Lower leg skin (tissue), 3 donors: Measurements from ENCODE around the gene HS3ST4.

Source experiments
- POLR2A ChIP-seq, 2 donors: fragments of 450-650 bp; IDR thresholded peaks; one replicate each; pipeline ENCODE4 v1.6.1; 2016 to 2017; ENCODE audit warnings: antibody characterized with exemption in 2 of 2, mild to moderate bottlenecking in 1 of 2, moderate library complexity in 1 of 2
- TF ChIP-seq, protein P1 (sequence below), 3 donors: fragments of 450-650 bp; IDR thresholded peaks; one replicate each; pipeline ENCODE4 v1.5.1; 2016; ENCODE audit warnings: antibody characterized with exemption in 3 of 3, mild to moderate bottlenecking in 3 of 3, moderate library complexity in 2 of 3

DNA sequence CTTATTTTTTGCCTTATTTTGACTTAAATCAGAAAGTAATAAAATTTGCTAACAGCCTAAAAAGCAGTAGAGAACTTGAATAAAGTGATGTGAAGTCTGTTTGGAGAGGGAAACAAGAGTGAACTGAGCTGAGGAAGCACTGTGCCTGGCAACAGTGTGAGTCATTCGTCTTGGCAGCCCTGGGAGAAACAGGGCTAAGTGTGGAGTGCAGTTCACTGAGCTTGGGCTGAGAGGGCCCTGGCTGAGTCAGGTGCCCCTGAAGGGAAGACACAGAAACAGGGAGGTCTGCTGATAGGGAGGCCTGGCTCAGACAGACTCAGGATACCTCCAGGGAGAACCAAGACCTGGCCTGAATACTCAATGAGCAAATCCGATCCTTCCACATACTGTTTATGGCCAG, 132.1 kb downstream of the HS3ST4 start:
- TF ChIP-seq, protein P1, sequence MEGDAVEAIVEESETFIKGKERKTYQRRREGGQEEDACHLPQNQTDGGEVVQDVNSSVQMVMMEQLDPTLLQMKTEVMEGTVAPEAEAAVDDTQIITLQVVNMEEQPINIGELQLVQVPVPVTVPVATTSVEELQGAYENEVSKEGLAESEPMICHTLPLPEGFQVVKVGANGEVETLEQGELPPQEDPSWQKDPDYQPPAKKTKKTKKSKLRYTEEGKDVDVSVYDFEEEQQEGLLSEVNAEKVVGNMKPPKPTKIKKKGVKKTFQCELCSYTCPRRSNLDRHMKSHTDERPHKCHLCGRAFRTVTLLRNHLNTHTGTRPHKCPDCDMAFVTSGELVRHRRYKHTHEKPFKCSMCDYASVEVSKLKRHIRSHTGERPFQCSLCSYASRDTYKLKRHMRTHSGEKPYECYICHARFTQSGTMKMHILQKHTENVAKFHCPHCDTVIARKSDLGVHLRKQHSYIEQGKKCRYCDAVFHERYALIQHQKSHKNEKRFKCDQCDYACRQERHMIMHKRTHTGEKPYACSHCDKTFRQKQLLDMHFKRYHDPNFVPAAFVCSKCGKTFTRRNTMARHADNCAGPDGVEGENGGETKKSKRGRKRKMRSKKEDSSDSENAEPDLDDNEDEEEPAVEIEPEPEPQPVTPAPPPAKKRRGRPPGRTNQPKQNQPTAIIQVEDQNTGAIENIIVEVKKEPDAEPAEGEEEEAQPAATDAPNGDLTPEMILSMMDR (IDR thresholded peaks at IDR 0.05): no peak
- no peak for TF ChIP-seq POLR2A (IDR thresholded peaks at IDR 0.05)
